Lower leg skin (tissue), 4 donors: Measurements from ENCODE around the gene PATJ. TPM values are rescaled to one million over a fixed set of nuclear protein-coding genes. Genes with fewer than 3 reads are reported as not detected.

Experiments
- DNase-seq, 2 donors: peaks; one replicate each; pipeline ENCODE4 v3.0.0-alpha.2; 2019; ENCODE audit warnings: low spot score in 2 of 2
- H3K4me3 ChIP-seq: fragments of 200-600 bp; sonication (generic); 2 replicates; pipeline ENCODE4 v1.5.1; 2017; ENCODE audit warnings: mild to moderate bottlenecking, low read depth; ENCODE audit not compliant: poor library complexity, severe bottlenecking
- CTCF ChIP-seq, 3 donors: fragments of 450-650 bp; IDR thresholded peaks; one replicate each; pipeline ENCODE4 v1.5.1; 2016; ENCODE audit warnings: antibody characterized with exemption in 3 of 3, mild to moderate bottlenecking in 3 of 3, moderate library complexity in 2 of 3
- POLR2A ChIP-seq, 2 donors: fragments of 450-650 bp; IDR thresholded peaks; one replicate each; pipeline ENCODE4 v1.6.1; 2016 to 2017; ENCODE audit warnings: antibody characterized with exemption in 2 of 2, mild to moderate bottlenecking in 1 of 2, moderate library complexity in 1 of 2
- WGBS, 2 donors: methylation state at CpG; one replicate each; pipeline ENCODE4 v1.1.5; 2018; 5-methylcytosine and 5-hydroxymethylcytosine counted together
- intact Hi-C: fragments of 100-400 bp; cut with DNase I; formaldehyde crosslinking; loops from one replicate; pipeline ENCODE4 v1.15.0; 2023; ENCODE audit warnings: low total_unique reads
- total RNA-seq, 4 donors: library from RNA; depleted of rRNA; stranded (reverse); fragments of >200 nt; gene quantifications; one replicate each; pipeline ENCODE4 v1.1.0, GENCODE V29; 2016

PATJ gene
- total RNA-seq, 4 donors from 2014 or later: 50.5 to 89.3 (median 64.5) TPM

GRCh38 chr1:62089570-62089969 lies 347.3 kb downstream of the PATJ start:
- WGBS, 2 donors: 97 to 98% methylated on average over 2 of the region's 2 CpGs
- intact Hi-C loops: no loop called here
- no peak for DNase-seq
- H3K4me3 ChIP-seq: no peak overlapping the region
- TF ChIP-seq POLR2A (IDR thresholded peaks at IDR 0.05) (no peak), CTCF (IDR thresholded peaks at IDR 0.05) (no peak)

- intact Hi-C loops: no loop called here
- 62 to 66% methylated on average over 5 of the region's 5 CpGs for WGBS, 2 donors
- no peak for TF ChIP-seq POLR2A (IDR thresholded peaks at IDR 0.05)
- TF ChIP-seq CTCF (IDR thresholded peaks at IDR 0.05): no peak
- H3K4me3 ChIP-seq: no peak overlapping the region
- no peak for DNase-seq
Observed at GRCh38 chr1:62090016-62090415, 347.7 kb downstream of the PATJ start.

- intact Hi-C loops: no loop called here
- no peak overlapping the region for H3K4me3 ChIP-seq
- no peak for DNase-seq
- WGBS, 2 donors: 92 to 95% methylated on average over 4 of the region's 4 CpGs
- TF ChIP-seq POLR2A (IDR thresholded peaks at IDR 0.05) (no peak), CTCF (IDR thresholded peaks at IDR 0.05) (no peak)
Observed at GRCh38 chr1:62092110-62092509, 349.8 kb downstream of the PATJ start.

- intact Hi-C loops: no loop called here
- no peak for TF ChIP-seq POLR2A (IDR thresholded peaks at IDR 0.05)
- no peak for TF ChIP-seq CTCF (IDR thresholded peaks at IDR 0.05)
- no peak for DNase-seq
- no peak overlapping the region for H3K4me3 ChIP-seq
- WGBS, 2 donors: 76 to 83% methylated on average over 3 of the region's 3 CpGs
Observed at GRCh38 chr1:62093261-62093660, 351.0 kb downstream of the PATJ start.

GRCh38 chr1:62097464-62097863 lies 355.2 kb downstream of the PATJ start:
- 96 to 98% methylated on average over 3 of the region's 3 CpGs for WGBS, 2 donors

More at GRCh38 chr1:62097464-62097863, 355.2 kb downstream of the PATJ start:
- no peak for DNase-seq
- TF ChIP-seq POLR2A (IDR thresholded peaks at IDR 0.05): no peak
- no peak for TF ChIP-seq CTCF (IDR thresholded peaks at IDR 0.05)
- no peak overlapping the region for H3K4me3 ChIP-seq
- intact Hi-C loops: no loop called here
